Activated naive CD4-positive, alpha-beta T cell treated with anti-CD3 and anti-CD28 coated beads, Interleukin-2, amount 50 U/mL, for 24 hours (primary cell): ENCODE results near the gene NTN1.
A peak's percentile ranks its signal among the peaks of the same experiment; 100 is the strongest.

Experiments used
- H3K27ac Mint-ChIP-seq: one replicate; pipeline ENCODE4 v1.8.0; 2021; ENCODE audit warnings: mild to moderate bottlenecking, mixed read lengths
- H3K27me3 Mint-ChIP-seq: one replicate; pipeline ENCODE4 v1.8.0; 2021; ENCODE audit warnings: mixed read lengths
- H3K36me3 Mint-ChIP-seq: one replicate; pipeline ENCODE4 v1.8.0; 2021; ENCODE audit warnings: mixed read lengths
- H3K4me1 Mint-ChIP-seq: one replicate; pipeline ENCODE4 v1.8.0; 2021; ENCODE audit warnings: mixed read lengths
- H3K4me3 Mint-ChIP-seq: one replicate; pipeline ENCODE4 v1.8.0; 2021; ENCODE audit warnings: mild to moderate bottlenecking, mixed read lengths
- H3K9me3 Mint-ChIP-seq: one replicate; pipeline ENCODE4 v1.8.0; 2021; ENCODE audit warnings: mixed read lengths

The NTN1 gene

GRCh38 chr17:9287306-9287705, 266.0 kb downstream of the NTN1 start:
- Mint-ChIP-seq H3K9me3 (no peaks in the 10 kb centered on the region), H3K27ac (peak overlapping the region; percentile 77), H3K27me3 (no peaks in the 10 kb centered on the region), H3K4me1 (peaks cover 47% of the 10 kb centered on the region), H3K36me3 (peaks cover 3% of the 10 kb centered on the region), H3K4me3 (no peak overlapping the region)

GRCh38 chr17:9290226-9290613, 268.9 kb downstream of the NTN1 start:
- H3K36me3 Mint-ChIP-seq = peaks cover 5% of the 10 kb centered on the region
- peaks cover 54% of the 10 kb centered on the region for H3K4me1 Mint-ChIP-seq
- H3K9me3 Mint-ChIP-seq = no peaks in the 10 kb centered on the region
- H3K27me3 Mint-ChIP-seq = no peaks in the 10 kb centered on the region
- H3K27ac Mint-ChIP-seq = peak overlapping the region; percentile 79
- H3K4me3 Mint-ChIP-seq = peak overlapping the region; percentile 27

GRCh38 chr17:9291912-9292560, 270.7 kb downstream of the NTN1 start:
- no peak overlapping the region for H3K27ac Mint-ChIP-seq
- H3K36me3 Mint-ChIP-seq = peaks cover 5% of the 10 kb centered on the region
- no peaks in the 10 kb centered on the region for H3K9me3 Mint-ChIP-seq
- no peaks in the 10 kb centered on the region for H3K27me3 Mint-ChIP-seq
- H3K4me3 Mint-ChIP-seq = no peak overlapping the region
- peaks cover 47% of the 10 kb centered on the region for H3K4me1 Mint-ChIP-seq

GRCh38 chr17:9292561-9292941, 271.2 kb downstream of the NTN1 start:
- Mint-ChIP-seq H3K27ac (peak overlapping the region; percentile 71), H3K4me3 (no peak overlapping the region), H3K36me3 (peaks cover 3% of the 10 kb centered on the region), H3K9me3 (no peaks in the 10 kb centered on the region), H3K4me1 (peaks cover 47% of the 10 kb centered on the region), H3K27me3 (no peaks in the 10 kb centered on the region)
